Activated naive CD8-positive, alpha-beta T cell treated with anti-CD3 and anti-CD28 coated beads for 36 hours (primary cell): ENCODE results near the gene BTBD19. TPM values are rescaled to one million over a fixed set of nuclear protein-coding genes. Genes with fewer than 3 reads are reported as not detected.
"Not testable (repeated sequence)": the region's sequence is repeated elsewhere in the genome, so short reads cannot be mapped to it uniquely, and the experiment has no call there.

Experiments used
- DNase-seq: peaks from one replicate; pipeline ENCODE4 v3.0.0; 2021
- H3K27ac Mint-ChIP-seq: one replicate; pipeline ENCODE4 v1.8.0; 2022; ENCODE audit warnings: mild to moderate bottlenecking, moderate library complexity, mixed read lengths
- H3K27me3 Mint-ChIP-seq: one replicate; pipeline ENCODE4 v1.8.0; 2022; ENCODE audit warnings: mild to moderate bottlenecking, mixed read lengths
- H3K36me3 Mint-ChIP-seq: one replicate; pipeline ENCODE4 v1.8.0; 2021; ENCODE audit warnings: mild to moderate bottlenecking, mixed read lengths
- H3K4me1 Mint-ChIP-seq: one replicate; pipeline ENCODE4 v1.8.0; 2021; ENCODE audit warnings: mixed read lengths
- H3K4me3 Mint-ChIP-seq: one replicate; pipeline ENCODE4 v1.8.0; 2022; ENCODE audit warnings: mild to moderate bottlenecking, moderate library complexity, mixed read lengths
- H3K9me3 Mint-ChIP-seq: one replicate; pipeline ENCODE4 v1.8.0; 2022; ENCODE audit warnings: mixed read lengths
- total RNA-seq, 2 experiments: library from RNA; stranded (reverse); gene quantifications; one replicate each; pipeline ENCODE4 v1.2.3, GENCODE V29; 2021

Gene BTBD19
- total RNA-seq, 2 experiments from 2014 or later, result 6.0 to 8.1 TPM

DNA sequence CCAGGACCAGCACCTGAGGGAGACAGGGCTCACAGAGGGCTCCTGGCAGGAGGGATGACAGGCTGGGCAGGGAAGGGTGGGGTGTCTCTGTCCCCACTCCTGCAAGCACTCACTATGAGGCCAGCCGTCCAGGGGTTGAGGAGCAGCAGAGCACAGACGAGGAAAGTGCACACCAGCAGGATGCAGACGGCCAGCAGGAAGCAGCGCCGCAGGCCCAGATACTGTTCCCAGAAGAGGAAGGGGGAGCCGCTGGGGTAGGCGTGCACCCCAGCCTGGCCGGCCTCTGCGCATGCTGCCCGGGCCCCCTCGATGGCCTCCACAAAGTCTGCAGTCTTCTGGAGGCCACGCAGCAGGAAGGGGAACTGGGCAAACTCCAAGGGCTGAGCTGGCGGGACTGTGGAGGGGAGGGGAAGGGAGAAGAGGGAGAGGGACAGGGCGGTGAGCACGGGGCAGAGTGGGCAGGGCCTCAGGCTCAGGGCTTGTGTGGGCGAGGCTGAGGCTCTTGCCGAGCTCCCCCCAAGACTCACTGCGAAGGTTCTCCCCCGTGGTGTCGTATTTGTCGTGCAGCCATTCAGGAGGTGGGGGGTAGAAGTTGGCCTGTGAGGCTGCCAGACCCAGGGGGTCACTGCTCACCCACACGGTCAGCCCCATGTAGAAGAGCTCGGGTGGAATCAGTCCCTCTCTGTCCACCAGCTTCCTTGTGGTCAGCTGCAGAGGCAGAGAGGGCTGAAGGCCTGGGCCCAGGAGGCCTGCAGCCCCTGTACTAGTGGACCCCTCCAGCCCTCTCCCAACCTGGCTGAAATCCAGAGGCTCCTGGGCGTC, 18.3 kb downstream of the BTBD19 start:
- H3K4me1 Mint-ChIP-seq, result peaks cover 3% of the 10 kb centered on the region
- no peak for DNase-seq

DNA sequence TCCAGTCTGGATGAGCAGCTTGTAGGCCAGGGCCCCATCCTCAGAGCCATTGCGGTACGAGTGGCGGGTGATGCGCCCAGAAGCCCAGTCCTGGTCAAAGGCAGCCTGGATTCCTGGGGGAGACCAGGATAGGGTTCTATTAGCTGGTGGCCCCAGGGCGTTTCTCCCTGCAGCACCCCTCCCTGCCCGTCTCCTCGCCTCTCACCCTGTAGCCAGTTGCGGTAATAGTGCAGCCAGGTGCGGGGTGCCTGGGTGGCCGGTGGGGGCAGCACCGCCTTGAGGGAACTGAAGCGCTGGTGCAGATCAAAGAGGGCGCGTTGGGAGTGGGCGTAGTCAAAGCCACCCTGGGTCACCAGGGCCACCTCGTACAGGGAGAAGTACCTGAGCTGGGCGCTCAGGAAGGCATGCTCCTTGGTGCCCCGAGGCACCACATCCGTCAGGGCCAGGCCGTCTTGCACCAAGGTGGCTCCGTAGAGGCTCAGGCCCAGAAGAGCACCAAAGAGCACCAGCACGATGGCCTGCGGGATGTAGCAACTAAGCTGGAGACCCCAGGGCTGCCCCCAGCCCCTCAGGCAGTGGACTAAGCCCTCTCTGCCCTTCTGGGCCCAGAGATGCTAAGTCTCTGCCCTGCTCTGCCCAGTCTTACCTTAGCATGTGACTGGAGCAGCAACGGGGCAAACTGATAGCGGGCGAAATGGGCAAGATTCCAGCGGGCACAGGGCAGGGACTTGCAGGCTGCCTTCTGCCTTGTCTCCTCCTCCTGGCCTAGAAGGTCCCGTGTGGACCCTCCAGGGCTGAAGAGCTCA, 19.1 kb downstream of the BTBD19 start:
- no peak overlapping the region for H3K27ac Mint-ChIP-seq
- no peaks in the 10 kb centered on the region for H3K9me3 Mint-ChIP-seq
- no peaks in the 10 kb centered on the region for H3K36me3 Mint-ChIP-seq

More for the DNA sequence above, 18.3 kb downstream of the BTBD19 start:
- no peak overlapping the region for H3K27ac Mint-ChIP-seq
- no peaks in the 10 kb centered on the region for H3K36me3 Mint-ChIP-seq
- H3K9me3 Mint-ChIP-seq, result no peaks in the 10 kb centered on the region
- H3K27me3 Mint-ChIP-seq, result no peaks in the 10 kb centered on the region
- H3K4me3 Mint-ChIP-seq, result no peak overlapping the region

DNA sequence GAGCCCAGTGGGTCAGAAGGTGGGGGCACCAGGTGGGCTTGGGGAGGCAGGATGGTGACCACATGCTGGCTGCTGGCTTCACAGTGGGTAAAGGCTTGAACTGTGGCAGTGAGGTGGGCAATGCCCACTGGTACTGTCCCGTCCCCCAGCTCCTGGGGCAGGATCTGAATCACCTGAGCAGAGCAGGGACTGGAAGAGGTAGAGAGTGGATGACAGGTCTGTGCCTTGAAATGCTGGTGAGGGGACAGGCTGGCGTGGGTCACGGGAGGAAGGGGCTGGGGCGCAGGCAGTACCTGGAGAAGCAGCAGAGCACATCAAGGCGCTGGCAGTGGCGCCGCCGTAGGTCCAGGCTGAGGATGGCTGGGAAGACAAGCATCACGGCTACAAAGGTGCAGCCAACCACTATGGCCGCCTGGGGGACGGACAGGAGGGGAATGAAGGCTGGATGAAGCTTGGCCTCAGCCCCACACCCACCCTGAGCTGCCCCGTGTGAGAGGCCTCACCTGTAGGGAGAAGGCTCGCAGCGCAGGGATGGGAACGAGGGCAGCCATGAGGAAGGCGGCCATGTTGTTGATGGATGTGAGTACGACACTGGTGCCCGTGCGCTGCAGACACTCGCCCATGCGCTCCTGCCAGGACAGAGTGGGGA, 19.8 kb downstream of the BTBD19 start:
- no peaks in the 10 kb centered on the region for H3K27me3 Mint-ChIP-seq
- no peak overlapping the region for H3K27ac Mint-ChIP-seq
- DNase-seq, result no peak

More for the DNA sequence above, 19.1 kb downstream of the BTBD19 start:
- Mint-ChIP-seq H3K4me3 (no peak overlapping the region), H3K4me1 (peaks cover 3% of the 10 kb centered on the region), H3K27me3 (no peaks in the 10 kb centered on the region)
- no peak for DNase-seq

DNA sequence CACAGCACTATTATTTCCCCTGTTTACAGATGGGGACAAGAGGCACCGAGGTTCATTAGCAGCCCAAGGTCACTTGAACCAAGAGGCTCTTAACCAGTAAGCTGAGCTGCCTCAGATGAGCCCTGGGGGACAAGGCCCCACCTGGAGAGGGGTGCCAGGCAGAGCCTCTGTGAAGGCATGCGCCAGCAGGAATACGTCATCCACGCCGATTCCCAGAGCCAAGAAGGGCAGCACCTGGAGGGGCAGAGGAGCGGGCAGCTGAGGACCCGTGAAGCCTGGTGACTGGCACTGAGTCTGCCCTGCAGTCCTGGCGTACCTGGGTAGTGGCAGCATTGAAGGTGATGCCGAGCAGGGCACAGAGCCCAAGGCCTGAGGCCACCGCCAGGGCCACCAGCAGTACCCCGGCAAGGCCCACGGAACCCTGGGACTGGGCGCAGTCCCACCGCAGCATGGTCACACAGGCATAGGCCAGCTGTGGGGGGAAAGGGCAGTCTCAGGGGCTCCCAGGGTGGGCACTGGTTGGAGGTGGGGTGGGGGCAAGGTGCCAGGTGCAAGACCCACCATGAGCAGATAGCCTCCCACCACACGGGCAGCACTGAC, 20.6 kb downstream of the BTBD19 start:
- Mint-ChIP-seq H3K27me3 (no peaks in the 10 kb centered on the region), H3K9me3 (no peaks in the 10 kb centered on the region), H3K4me1 (peaks cover 3% of the 10 kb centered on the region)

More for the DNA sequence above, 19.8 kb downstream of the BTBD19 start:
- Mint-ChIP-seq H3K4me3 (no peak overlapping the region), H3K4me1 (peaks cover 3% of the 10 kb centered on the region), H3K9me3 (no peaks in the 10 kb centered on the region), H3K36me3 (no peaks in the 10 kb centered on the region)

DNA sequence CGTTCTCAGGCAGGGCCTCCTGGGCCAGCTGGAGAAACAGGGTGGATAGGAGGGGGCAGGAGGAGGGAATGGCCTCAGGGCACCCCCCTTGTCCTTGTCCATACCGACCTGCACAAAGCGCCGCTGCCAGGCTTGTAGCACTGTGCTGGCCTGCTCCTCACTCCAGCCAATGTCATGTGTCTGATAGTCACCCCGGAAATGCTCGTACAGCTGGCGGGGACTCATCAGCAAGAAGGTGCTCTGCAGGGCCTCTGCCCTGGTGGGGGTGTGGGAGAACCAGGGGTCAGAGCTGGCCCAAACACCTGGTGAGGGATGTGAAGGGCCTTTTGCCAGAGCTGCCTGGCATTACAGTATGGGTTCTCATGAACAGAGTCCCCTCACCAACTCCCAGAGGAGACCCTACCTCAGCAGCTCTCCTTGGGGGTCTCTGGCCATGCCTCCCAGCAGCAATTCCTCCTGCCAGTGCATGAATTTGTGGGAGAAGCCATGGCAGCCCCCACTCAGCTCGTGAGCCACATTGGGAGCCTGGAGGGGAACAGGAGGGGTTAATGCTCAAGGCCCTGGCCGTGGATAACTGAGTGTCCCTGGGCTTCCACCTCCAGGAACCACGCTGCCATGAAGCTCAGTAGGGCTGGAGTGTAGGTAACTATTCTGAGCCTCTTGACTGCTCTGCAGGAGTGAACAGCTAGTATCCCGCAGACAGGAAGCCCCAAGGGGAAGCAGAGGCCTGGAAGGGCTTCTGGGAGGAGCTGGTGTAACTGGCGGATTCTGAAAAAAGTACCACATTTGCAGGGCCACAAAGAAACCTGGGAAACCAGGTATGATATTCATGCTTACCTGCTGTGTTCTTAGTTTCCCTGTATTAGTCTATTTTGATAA, 21.4 kb downstream of the BTBD19 start:
- H3K4me3 Mint-ChIP-seq, result no peak overlapping the region
- H3K9me3 Mint-ChIP-seq, result no peaks in the 10 kb centered on the region
- no peak overlapping the region for H3K27ac Mint-ChIP-seq
- peaks cover 3% of the 10 kb centered on the region for H3K4me1 Mint-ChIP-seq
- DNase-seq, result no peak
- no peaks in the 10 kb centered on the region for H3K27me3 Mint-ChIP-seq
- H3K36me3 Mint-ChIP-seq, result no peaks in the 10 kb centered on the region

More for the DNA sequence above, 20.6 kb downstream of the BTBD19 start:
- no peak overlapping the region for H3K27ac Mint-ChIP-seq
- H3K4me3 Mint-ChIP-seq, result no peak overlapping the region
- H3K36me3 Mint-ChIP-seq, result no peaks in the 10 kb centered on the region
- no peak for DNase-seq

DNA sequence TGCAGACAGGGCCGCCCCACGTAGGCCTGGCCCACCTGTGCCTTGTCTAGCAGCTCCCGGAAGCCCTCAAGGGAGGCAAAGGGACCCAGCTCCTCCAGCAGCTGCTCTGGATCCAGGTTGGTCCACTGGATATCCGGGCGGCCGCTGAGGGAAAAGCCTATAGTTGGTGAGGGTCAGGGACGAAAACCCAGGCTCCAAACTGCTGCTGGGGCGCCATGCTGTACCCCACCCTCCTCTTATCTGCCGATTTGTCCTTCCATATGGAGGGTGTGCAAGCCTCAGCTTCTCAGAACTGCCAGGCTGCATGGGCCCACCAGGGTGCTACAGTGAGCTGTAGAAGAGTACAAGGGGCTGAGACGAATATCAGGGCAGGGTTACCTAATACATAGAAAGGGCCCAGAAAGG, 22.6 kb downstream of the BTBD19 start:
- no peaks in the 10 kb centered on the region for H3K27me3 Mint-ChIP-seq
- H3K9me3 Mint-ChIP-seq, result no peaks in the 10 kb centered on the region
- H3K27ac Mint-ChIP-seq, result no peak overlapping the region
- H3K36me3 Mint-ChIP-seq, result no peaks in the 10 kb centered on the region
- no peak for DNase-seq
- H3K4me1 Mint-ChIP-seq, result peaks cover 7% of the 10 kb centered on the region
- no peak overlapping the region for H3K4me3 Mint-ChIP-seq

DNA sequence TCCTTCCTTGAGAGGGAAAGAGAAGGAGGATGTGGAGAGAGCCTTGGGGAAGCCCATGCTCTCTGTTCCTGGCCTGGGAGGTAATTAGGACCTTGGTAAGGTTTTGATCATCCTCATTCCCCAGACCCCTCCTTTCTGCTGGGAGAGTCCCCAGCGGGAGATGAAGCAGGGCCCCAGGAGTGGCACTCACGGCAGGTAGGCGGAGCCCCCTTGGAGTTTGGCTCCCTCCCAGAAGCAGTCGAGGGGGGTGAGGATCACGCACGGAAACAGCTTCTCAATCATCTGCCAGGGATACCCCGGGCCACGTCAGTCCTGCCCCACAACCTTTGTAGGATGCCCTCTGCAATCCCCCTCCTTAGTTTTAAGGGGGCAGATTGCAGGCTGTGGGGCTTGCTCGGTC, 23.2 kb downstream of the BTBD19 start:
- Mint-ChIP-seq H3K27ac (no peak overlapping the region), H3K4me3 (no peak overlapping the region), H3K27me3 (no peaks in the 10 kb centered on the region), H3K4me1 (peaks cover 10% of the 10 kb centered on the region), H3K9me3 (no peaks in the 10 kb centered on the region), H3K36me3 (no peaks in the 10 kb centered on the region)
- DNase-seq, result no peak

DNA sequence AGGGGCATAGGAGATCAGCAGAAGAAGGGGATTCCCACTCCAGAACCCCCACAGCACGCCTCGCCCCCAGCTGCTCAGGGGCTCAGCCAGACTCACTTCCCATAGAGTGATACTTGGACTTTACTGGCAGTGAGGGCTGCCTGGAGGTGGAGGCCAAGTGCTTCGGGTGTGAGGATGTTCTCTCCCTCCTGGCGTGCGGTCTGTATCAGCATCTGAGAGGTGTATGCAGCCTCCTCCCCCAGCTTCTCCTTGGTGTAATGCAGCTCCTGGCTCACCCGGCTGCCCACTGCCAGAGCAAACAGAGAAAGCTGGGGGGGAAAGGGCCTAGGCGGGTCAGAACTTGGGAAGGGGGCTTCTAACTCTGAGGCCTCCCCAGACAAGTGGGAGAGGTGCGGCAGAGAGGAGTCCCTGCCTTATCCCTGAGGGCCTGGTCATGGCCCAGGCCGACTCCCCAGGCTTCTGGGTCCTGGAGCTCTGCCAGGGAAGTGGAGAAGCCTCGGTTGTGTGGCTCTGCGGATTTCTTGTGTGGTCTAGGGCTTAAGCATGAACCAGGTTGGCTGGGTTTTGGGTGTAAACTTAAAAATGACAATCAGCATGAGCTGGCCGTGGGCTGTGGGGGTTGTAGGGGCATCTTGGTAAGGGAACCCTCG, 23.9 kb downstream of the BTBD19 start:
- Mint-ChIP-seq H3K27ac (no peak overlapping the region), H3K4me3 (no peak overlapping the region)
- no peak for DNase-seq

DNA sequence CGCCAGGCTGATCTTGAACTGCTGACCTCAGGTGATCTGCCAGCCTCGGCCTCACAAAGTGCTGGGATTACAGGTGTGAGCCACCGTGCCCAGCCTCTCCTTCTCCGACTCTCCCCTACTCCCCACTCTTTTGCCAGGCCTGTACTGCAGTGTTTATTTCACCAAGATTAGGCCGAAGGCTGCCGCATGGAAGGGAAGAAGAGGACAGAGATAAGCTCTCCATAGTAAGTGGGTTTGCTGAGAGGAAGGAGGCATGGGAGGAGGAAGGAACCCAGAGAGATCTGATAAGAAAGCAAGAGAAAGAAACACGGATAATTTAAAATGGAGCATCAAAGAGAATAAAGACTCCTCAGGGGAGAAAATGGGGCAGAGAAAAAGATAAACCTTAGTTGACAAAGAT, 26.0 kb downstream of the BTBD19 start:
- Mint-ChIP-seq H3K9me3 (no peaks in the 10 kb centered on the region), H3K27me3 (no peaks in the 10 kb centered on the region), H3K36me3 (no peaks in the 10 kb centered on the region), H3K27ac (no peak overlapping the region), H3K4me1 (peaks cover 10% of the 10 kb centered on the region), H3K4me3 (no peak overlapping the region)
- no peak for DNase-seq

More for the DNA sequence above, 23.9 kb downstream of the BTBD19 start:
- no peaks in the 10 kb centered on the region for H3K9me3 Mint-ChIP-seq
- H3K36me3 Mint-ChIP-seq, result no peaks in the 10 kb centered on the region
- H3K4me1 Mint-ChIP-seq, result peaks cover 10% of the 10 kb centered on the region
- no peaks in the 10 kb centered on the region for H3K27me3 Mint-ChIP-seq

DNA sequence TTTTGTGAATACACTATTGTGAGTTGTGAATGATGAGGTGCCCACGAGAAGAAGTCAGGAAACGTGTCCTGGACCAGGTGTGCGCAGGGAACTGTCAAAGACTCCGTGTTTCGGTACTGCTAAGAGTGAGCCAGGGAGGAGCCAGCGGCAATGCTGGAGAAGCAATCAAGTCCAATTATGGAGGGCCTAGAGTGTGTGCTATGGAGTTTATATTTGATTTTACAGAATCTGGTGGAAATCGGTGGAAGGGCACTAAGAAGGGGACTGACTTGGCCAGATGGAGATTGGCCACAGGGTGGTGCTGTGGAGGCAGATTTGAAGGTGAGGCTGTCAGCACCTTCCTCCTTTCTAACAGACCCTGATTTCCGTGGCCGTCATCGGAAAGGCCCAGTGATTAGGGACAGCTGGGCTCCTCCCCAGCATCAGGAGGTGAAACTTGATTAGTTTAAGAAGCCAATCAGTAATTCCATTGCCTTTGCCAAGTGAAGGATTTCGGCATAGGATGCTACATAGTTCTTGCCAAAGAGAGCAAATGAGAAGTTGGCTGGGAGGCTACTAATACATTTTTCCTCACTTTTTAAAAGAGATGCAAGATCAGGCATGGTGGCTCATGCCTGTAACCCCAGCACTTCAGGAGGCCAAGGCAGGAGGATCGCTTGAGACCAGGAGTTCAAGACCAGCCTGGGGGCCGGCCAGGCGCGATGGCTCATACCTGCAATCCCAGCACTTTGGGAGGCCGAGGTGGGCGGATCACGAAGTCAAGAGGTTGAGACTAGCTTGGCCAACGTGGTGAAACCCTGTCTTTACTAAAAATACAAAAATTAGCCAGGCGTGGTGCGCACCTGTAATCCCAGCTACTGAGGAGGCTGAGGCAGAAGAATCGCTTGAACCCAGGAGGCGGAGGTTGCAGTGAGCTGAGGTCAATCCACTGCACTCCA, 27.7 kb downstream of the BTBD19 start:
- Mint-ChIP-seq H3K27ac (peak overlapping the region; percentile 14), H3K4me1 (peaks cover 10% of the 10 kb centered on the region), H3K36me3 (no peaks in the 10 kb centered on the region), H3K27me3 (no peaks in the 10 kb centered on the region), H3K9me3 (no peaks in the 10 kb centered on the region), H3K4me3 (no peak overlapping the region)
- DNase-seq, result peak; percentile 84

DNA sequence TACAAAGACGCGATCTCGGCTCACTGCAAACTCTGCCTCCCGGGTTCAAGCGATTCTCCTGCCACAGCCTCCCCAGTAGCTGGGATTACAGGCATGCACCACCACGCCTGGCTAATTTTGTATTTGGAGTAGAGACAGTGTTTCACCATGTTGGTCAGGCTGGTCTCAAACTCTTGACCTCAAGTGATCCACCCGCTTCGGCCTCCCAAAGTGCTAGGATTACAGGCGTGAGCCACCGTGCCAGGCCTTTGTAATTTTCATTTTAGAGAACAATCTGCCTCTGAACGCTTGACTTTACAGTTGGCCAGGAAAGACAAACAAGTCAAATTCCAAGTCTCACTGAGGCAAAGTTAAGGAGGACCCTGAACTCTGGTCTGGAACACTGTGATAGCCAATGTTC, 30.0 kb downstream of the BTBD19 start:
- not testable (repeated sequence) for H3K9me3 Mint-ChIP-seq, H3K4me3 Mint-ChIP-seq, H3K27ac Mint-ChIP-seq, DNase-seq, H3K36me3 Mint-ChIP-seq
- Mint-ChIP-seq H3K27me3 (peaks cover 15% of the 10 kb centered on the region), H3K4me1 (peaks cover 13% of the 10 kb centered on the region)

DNA sequence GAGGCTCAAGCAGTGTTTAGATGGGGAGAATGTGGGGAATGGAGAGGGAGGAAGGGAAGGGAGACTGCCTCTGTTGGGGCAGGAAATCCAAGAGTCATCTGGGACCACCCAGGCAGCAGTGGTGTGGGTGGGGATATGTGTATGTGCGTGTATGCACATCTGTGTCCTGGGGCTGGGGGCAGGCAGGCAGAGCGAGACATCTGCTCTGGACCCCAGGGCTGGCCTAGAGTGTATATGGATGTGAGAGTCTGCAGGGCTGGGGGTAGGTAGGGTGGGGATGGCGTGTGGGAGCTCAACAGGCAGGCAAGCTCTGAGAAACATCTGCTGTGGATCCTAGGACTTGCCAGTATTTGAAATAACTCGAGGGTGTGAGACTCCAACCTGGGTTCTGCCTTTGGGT, 31.3 kb downstream of the BTBD19 start:
- Mint-ChIP-seq H3K27me3 (peaks cover 15% of the 10 kb centered on the region), H3K36me3 (peaks cover 1% of the 10 kb centered on the region), H3K4me1 (peaks cover 13% of the 10 kb centered on the region), H3K27ac (no peak overlapping the region), H3K4me3 (no peak overlapping the region), H3K9me3 (no peaks in the 10 kb centered on the region)
- DNase-seq, result no peak

DNA sequence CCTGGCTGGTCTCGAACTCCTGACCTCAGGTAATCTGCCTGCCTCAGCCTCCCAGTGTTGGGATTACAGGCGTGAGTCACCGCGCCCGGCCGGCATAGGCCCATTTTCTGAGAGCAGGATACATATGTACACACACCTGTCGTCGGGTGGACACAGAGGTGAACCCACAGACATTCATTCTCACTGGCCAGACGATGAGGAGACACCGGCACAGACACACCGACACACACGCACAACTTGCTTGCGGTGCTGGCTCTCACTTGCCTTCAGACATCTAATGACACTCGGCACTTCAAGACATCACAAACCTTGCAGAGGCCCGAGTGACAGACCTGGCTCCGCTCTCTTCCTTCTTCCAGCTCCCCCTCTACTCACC, 34.2 kb downstream of the BTBD19 start:
- no peaks in the 10 kb centered on the region for H3K9me3 Mint-ChIP-seq
- H3K36me3 Mint-ChIP-seq, result peaks cover 3% of the 10 kb centered on the region
- H3K4me1 Mint-ChIP-seq, result peaks cover 6% of the 10 kb centered on the region
- no peak overlapping the region for H3K27ac Mint-ChIP-seq
- H3K27me3 Mint-ChIP-seq, result peaks cover 15% of the 10 kb centered on the region
- H3K4me3 Mint-ChIP-seq, result peak overlapping the region; percentile 48
- DNase-seq, result no peak
